ENCODE results near the gene MISFA. TPM values are rescaled to one million over a fixed set of nuclear protein-coding genes. Genes with fewer than 3 reads are reported as not detected.
"Not testable (repeated sequence)": the region's sequence is repeated elsewhere in the genome, so short reads cannot be mapped to it uniquely, and the experiment has no call there.

Gene MISFA
- total and polyA plus RNA-seq, 9 of the 15 experiments (the other 6 are each of a cell fraction or from before 2014, with no cell fraction given), result 1.6 to 6.3 (median 3.4) TPM

DNA sequence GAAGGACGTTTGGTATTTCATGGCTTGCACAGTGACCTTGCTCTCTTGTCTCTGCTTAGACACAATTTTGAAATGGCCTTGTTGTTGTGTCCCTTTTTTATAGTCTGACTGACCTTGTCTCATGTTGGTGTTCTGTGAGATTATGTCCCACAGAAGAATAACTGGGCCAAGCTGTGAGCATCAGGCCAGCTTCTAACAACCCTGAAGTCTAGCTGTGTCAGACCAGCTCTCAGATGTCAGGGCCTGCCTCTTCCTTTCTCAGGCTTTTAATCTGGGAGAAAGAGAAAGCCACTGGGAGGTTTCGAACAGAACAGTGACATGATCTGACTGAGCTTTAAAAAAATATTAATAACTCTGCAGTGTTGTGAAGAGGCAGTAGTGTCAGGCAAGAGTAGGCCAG lies 9.0 kb upstream of the MISFA start:
- Histone ChIP-seq H3K36me3 (ENCODE audit: control insufficient read depth, insufficient read depth, low read length) (peaks cover 3% of the 10 kb centered on the region; the same call in 1 of the 3 replicates), H3K9ac (ENCODE audit: insufficient read depth in 1 of 2, low read depth in 2 of 2, low read length in 2 of 2) (peak overlapping the region in 1 of 2 experiments; percentile 45; a peak in 1 of 4 replicates), H3K79me2 (ENCODE audit: control insufficient read depth, insufficient read depth, low read length) (peaks cover 37% of the 10 kb centered on the region), H3K9me3 (replicated peaks; ENCODE audit: control insufficient read depth, insufficient read depth, low read depth, low read length) (no peaks in the 10 kb centered on the region), H3K27ac (ENCODE audit: extremely low read depth, low read depth, low read length) (peak overlapping the region; percentile 12; the same call in 1 of the 3 replicates), H3K4me1 (replicated peaks in 1 of 2; ENCODE audit: control insufficient read depth in 2 of 2, insufficient read depth in 2 of 2, low read length in 2 of 2) (peaks cover 15 to 17% of the 10 kb centered on the region in 2 experiments; a peak in 4 of 5 replicates), H3K9me1 (ENCODE audit: control insufficient read depth, insufficient read depth, low read length) (no peaks in the 10 kb centered on the region), H3K4me3 (no peak overlapping the region), H3K4me2 (ENCODE audit: insufficient read depth, low read length) (peak overlapping the region; percentile 87), H4K20me1 (replicated peaks; ENCODE audit: control insufficient read depth, insufficient read depth, low read length) (no peaks in the 10 kb centered on the region; the same call in 1 of the 2 replicates), H3K27me3 (ENCODE audit: control insufficient read depth in 2 of 2, insufficient read depth in 2 of 2, low read length in 2 of 2) (no peaks in the 10 kb centered on the region), H2AFZ (ENCODE audit: low read depth, low read length) (no peak overlapping the region)
- DNase-seq (ENCODE audit: extremely low read depth in 1 of 4, low spot score in 3 of 4), result no peak
- BruUV-seq (replicated peaks), result no TSS peak
- intact Hi-C loops (cut with micrococcal nuclease) (no loop called here), in situ Hi-C loops (cut with MboI) (no loop called here)
- POLR2A ChIA-PET, result interaction anchor here (1.0 to 2.2 kb wide), 4 partner anchors 12 to 44 kb away, joined by 3 to 9 read pairs (median 6); partner anchors contain the start of gene SPTY2D1
- WGBS (ENCODE audit: insufficient coverage, low coverage, missing lambda C conversion rate), result 11% methylated on average over 2 of the region's 2 CpGs
- no peak for ATAC-seq
- no peak for FAIRE-seq
- CTCF ChIA-PET (ENCODE audit: low intra/inter-chr PET ratio), result no interaction called here
- no peak for TF ChIP-seq HMG20A (CRISPR knock-in tag; conservative IDR thresholded peaks at IDR 0.05)
- TF ChIP-seq POLR2AphosphoS2 (IDR thresholded peaks at IDR 0.05; ENCODE audit: low read length), result no peak
- no peak for TF ChIP-seq XRCC4 (IDR thresholded peaks at IDR 0.05; ENCODE audit: extremely low read depth, insufficient read depth, insufficient read length)
- TF ChIP-seq PURB (CRISPR knock-in tag; IDR thresholded peaks at IDR 0.05; ENCODE audit: low read depth), result no peak
- TF ChIP-seq ELF4 (CRISPR knock-in tag; IDR thresholded peaks at IDR 0.05), result no peak
- no peak for TF ChIP-seq PTBP1 (IDR thresholded peaks at IDR 0.05; ENCODE audit: low read depth, low read length)

DNA sequence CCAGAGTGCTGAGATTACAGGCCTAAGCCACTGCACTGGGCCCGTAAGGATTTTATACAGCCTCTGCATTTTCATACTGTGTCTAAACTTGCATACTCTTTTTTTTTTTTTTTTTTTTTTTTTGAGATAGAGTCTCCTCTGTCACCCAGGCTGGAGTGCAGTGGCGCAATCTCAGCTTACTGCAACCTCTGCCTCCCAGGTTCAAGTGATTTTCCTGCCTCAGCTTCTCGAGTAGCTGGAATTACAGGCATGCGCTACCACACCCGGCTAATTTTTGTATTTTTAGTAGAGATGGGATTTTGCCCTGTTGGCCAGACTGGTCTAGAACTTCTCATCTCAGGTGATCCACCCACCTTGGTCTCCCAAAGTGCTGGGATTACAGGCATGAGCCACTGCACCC lies 5.5 kb upstream of the MISFA start:
- H3K9me1 ChIP-seq (ENCODE audit: control insufficient read depth, insufficient read depth, low read length); POLR2A ChIA-PET; in situ Hi-C loops (cut with MboI); H2AFZ ChIP-seq (ENCODE audit: low read depth, low read length); H4K20me1 ChIP-seq (replicated peaks; ENCODE audit: control insufficient read depth, insufficient read depth, low read length); DNase-seq (ENCODE audit: extremely low read depth in 1 of 4, low spot score in 3 of 4); H3K4me2 ChIP-seq (ENCODE audit: insufficient read depth, low read length); CTCF ChIA-PET (ENCODE audit: low intra/inter-chr PET ratio); H3K9me3 ChIP-seq (replicated peaks; ENCODE audit: control insufficient read depth, insufficient read depth, low read depth, low read length); H3K27ac ChIP-seq (ENCODE audit: extremely low read depth, low read depth, low read length); H3K27me3 ChIP-seq (ENCODE audit: control insufficient read depth in 2 of 2, insufficient read depth in 2 of 2, low read length in 2 of 2); BruUV-seq (replicated peaks); ATAC-seq; FAIRE-seq; H3K4me3 ChIP-seq; intact Hi-C loops (cut with micrococcal nuclease); H3K9ac ChIP-seq (ENCODE audit: insufficient read depth in 1 of 2, low read depth in 2 of 2, low read length in 2 of 2): not testable (repeated sequence)
- peaks cover 6 to 17% of the 10 kb centered on the region in 2 experiments; a peak in 4 of 5 replicates for H3K4me1 ChIP-seq (replicated peaks in 1 of 2; ENCODE audit: control insufficient read depth in 2 of 2, insufficient read depth in 2 of 2, low read length in 2 of 2)
- peaks cover 14% of the 10 kb centered on the region; the same call in 2 of the 3 replicates for H3K36me3 ChIP-seq (ENCODE audit: control insufficient read depth, insufficient read depth, low read length)
- WGBS (ENCODE audit: insufficient coverage, low coverage, missing lambda C conversion rate), result 95% methylated on average over 4 of the region's 5 CpGs
- H3K79me2 ChIP-seq (ENCODE audit: control insufficient read depth, insufficient read depth, low read length), result peaks cover 20% of the 10 kb centered on the region
